Measurements from ENCODE around the gene TBXT.

The TBXT gene

DNA sequence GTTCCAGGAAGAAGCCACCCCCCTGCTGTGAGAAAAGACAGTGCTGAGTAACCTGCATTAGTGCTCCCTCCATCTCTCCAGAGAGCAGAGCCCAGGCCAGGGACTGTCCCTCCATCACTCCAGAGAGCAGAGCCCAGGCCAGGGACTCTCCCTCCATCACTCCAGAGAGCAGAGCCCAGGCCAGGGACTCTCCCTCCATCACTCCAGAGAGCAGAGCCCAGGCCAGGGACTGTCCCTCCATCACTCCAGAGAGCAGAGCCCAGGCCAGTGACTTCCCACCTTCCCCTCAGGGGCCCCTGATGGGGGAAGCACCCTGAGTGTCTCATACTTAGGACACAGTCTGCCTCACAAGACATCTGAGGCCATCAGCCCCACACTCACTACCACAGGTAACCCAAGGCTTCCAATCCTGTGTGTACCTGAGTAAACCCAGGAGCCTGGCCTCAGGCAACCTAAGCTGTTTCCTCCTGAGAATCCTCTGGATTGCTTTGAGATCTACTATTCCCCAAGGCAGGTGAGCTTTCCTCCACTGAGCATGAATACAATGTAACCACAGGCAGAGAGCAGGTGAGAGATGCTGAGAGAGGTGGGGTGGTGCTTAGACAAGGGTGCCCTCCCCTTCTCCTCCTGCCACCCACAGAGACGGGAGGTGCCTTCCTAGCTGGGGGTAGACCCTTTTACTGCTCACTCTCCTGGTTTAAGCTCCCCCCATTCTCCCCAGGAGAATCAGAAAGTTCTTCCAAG is 4.9 kb downstream of the TBXT start:
- Histone ChIP-seq H3K4me3 (no peak overlapping the region), H3K27ac (no peak overlapping the region)
- DNase-seq (ENCODE audit: low spot score): no peak
- TF ChIP-seq, protein P1, sequence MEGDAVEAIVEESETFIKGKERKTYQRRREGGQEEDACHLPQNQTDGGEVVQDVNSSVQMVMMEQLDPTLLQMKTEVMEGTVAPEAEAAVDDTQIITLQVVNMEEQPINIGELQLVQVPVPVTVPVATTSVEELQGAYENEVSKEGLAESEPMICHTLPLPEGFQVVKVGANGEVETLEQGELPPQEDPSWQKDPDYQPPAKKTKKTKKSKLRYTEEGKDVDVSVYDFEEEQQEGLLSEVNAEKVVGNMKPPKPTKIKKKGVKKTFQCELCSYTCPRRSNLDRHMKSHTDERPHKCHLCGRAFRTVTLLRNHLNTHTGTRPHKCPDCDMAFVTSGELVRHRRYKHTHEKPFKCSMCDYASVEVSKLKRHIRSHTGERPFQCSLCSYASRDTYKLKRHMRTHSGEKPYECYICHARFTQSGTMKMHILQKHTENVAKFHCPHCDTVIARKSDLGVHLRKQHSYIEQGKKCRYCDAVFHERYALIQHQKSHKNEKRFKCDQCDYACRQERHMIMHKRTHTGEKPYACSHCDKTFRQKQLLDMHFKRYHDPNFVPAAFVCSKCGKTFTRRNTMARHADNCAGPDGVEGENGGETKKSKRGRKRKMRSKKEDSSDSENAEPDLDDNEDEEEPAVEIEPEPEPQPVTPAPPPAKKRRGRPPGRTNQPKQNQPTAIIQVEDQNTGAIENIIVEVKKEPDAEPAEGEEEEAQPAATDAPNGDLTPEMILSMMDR (IDR thresholded peaks at IDR 0.05): no peak

DNA sequence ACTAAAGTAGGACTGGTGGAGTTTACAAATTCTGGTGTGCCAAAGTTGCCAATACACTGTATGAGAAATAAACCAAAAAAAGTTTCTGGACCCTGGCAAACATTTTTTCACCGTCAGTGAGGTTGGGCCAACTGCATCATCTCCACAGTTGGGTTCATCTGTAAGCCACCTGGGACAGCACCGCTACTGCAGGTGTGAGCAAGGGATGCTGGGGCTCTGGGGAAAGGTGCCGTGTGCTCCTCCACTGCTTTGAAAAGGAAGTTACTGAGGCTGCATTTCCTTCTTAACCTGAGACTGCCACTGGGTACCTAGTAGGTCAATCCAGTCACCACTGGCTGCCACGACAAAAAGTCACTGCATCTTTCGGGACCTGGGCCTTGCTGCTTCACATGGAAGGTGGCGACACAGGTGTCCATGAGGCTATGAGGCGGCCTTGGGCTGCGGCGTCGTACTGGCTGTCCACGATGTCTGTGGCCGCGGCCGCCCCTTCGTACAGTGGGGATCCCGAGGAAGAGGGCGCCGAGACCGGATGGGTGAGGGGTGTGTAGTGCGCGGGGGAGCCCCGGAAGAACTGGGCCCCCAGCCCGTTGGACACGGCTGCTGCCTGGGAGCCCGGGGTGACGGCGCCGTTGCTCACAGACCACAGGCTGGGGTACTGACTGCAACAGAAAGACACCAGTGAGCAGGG is 9.6 kb downstream of the TBXT start:
- DNase-seq (ENCODE audit: low spot score): no peak
- H3K27ac ChIP-seq: no peak overlapping the region
- H3K4me3 ChIP-seq: no peak overlapping the region
- TF ChIP-seq, protein P1 (IDR thresholded peaks at IDR 0.05): no peak

DNA sequence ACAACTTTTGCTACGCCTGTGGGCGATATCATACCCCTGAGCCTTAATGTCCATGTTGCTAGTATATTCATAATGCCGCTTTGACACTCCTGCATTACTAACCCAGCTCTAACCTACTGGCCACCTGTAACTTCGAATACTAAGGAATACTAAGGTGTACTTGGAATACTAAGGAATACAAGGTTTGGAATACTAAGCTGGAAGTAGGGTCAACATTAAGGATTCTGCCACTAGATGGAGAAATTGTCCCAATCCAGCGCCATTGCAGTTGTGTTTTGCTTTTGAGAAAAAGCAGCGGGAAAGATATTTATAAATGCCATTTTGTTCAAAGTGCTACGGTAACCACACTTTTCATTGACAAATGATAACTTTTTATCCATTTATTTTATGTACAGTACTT is 10.7 kb downstream of the TBXT start:
- no peak overlapping the region for H3K27ac ChIP-seq
- DNase-seq (ENCODE audit: low spot score): no peak
- TF ChIP-seq, protein P1 (IDR thresholded peaks at IDR 0.05): no peak
- no peak overlapping the region for H3K4me3 ChIP-seq

DNA sequence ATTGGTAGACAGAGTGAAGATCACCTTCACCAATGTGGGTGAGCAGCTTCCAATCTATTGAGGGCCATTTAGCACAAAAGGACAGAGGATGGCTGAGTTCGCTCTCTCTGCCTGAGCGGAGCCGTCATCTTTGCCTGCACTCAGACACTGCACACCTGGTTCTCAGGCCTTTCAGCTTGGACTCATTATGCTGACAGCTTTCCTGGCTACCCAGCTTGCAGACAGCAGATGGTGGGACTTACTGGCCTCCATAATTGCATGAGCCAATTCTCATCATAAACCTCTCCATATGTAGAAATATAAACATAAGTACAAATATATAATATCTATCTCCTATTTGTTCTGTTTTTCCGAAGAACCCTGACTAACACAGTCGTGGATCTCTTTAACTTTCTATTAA is 13.7 kb downstream of the TBXT start:
- DNase-seq (ENCODE audit: low spot score): no peak
- Histone ChIP-seq H3K27ac (no peak overlapping the region), H3K4me3 (no peak overlapping the region)
- TF ChIP-seq, protein P1 (IDR thresholded peaks at IDR 0.05): no peak

DNA sequence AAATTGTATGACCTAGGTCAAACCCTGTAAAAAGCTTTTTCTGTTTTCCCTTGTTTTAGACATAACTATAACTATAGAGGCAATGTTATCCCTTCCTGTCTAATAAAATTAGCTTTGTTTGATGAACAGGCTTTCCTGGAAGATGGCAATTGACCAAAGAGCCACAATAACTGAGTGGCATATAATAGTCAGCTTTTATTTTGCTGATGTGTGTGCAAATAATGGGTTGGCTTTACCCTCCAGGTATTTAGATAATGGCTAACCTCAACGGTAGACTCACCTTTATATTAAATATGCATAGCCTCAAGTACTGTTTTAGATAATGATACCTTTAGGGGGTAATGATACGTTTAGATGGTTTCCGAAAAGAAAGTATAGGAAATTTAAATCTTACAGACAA is 15.0 kb downstream of the TBXT start:
- Histone ChIP-seq H3K27ac (no peak overlapping the region), H3K4me3 (no peak overlapping the region)
- TF ChIP-seq, protein P1 (IDR thresholded peaks at IDR 0.05): no peak
- no peak for DNase-seq (ENCODE audit: low spot score)

DNA sequence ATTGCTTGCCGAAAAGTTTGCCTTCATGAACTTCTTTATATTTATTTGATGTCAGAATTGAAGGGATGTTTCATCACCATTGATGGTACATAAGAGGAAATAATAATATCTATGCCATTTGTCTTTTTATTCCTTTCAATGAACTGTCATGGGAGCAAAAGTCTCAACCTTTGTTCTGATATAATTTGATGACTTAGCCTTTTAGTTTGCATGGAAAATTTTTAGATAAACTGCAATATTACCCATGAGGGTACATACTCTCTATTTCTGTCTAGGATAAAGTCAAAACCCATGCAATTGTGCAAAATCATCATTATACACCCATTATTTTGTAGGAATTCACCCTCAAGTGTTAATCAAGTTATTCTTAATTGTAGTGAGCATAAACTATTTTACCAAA is 15.9 kb downstream of the TBXT start:
- TF ChIP-seq, protein P1 (IDR thresholded peaks at IDR 0.05): no peak
- DNase-seq (ENCODE audit: low spot score): no peak

DNA sequence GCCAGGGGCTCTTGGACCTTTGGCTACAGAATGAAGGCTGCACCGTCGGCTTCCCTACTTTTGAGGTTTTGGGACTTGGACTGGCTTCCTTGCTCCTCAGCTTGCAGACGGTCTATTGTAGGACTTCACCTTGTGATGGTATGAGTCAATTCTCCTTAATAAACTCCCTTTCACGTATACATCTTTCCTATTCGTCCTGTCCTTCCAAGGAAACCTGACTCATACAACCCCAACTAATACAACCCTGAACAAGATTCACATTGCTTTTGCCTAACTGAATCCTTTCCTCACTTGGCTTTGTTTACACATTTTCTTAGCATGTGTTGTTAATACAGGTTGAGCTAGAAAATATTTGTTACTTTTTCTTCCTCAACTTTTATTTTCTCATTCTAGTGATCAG is 21.9 kb downstream of the TBXT start:
- DNase-seq (ENCODE audit: low spot score): no peak
- TF ChIP-seq, protein P1 (IDR thresholded peaks at IDR 0.05): no peak
- Histone ChIP-seq H3K27ac (no peak overlapping the region), H3K4me3 (no peak overlapping the region)

More for the DNA sequence above, 15.9 kb downstream of the TBXT start:
- Histone ChIP-seq H3K4me3 (no peak overlapping the region), H3K27ac (no peak overlapping the region)

Data from coronary artery (tissue), 2 donors.